Breast epithelium (tissue), 4 donors: ENCODE measurements around the gene GSX2. TPM values are rescaled to one million over a fixed set of nuclear protein-coding genes. Genes with fewer than 3 reads are reported as not detected.

Source experiments
- DNase-seq, 2 donors: peaks; one replicate each; pipeline ENCODE4 v3.0.0-alpha.2; 2019; ENCODE audit warnings: low spot score in 2 of 2
- H3K27ac ChIP-seq, 2 donors: fragments of 200-600 bp; sonication (generic) in 1 of 2; one replicate each; pipeline ENCODE4 v1.5.1; 2016 to 2019; ENCODE audit warnings: mild to moderate bottlenecking in 1 of 2
- H3K27me3 ChIP-seq, 2 donors: fragments of 200-600 bp; sonication (generic) in 1 of 2; one replicate each; pipeline versions ENCODE4 v1.5.1 to v1.6.0; 2017 to 2019; ENCODE audit warnings: control low read depth in 1 of 2, mild to moderate bottlenecking in 1 of 2
- H3K36me3 ChIP-seq: fragments of 200-600 bp; one replicate; pipeline ENCODE4 v1.5.1; 2019
- H3K4me1 ChIP-seq, 2 donors: fragments of 200-600 bp; sonication (generic); one replicate each; pipeline ENCODE4 v1.5.1; 2016 to 2019; ENCODE audit warnings: control low read depth in 1 of 2
- H3K4me3 ChIP-seq, 3 donors: fragments of 200-600 bp; sonication (generic); 1 replicate in 2 of 3; 2 replicates in 1 of 3; pipeline ENCODE4 v1.5.1; 2016 to 2019; ENCODE audit warnings: mild to moderate bottlenecking in 3 of 3, moderate library complexity in 2 of 3
- H3K9me3 ChIP-seq, 2 donors: fragments of 200-600 bp; sonication (generic) in 1 of 2; one replicate each; pipeline ENCODE4 v1.5.1; 2016 to 2019; ENCODE audit warnings: control low read depth in 1 of 2
- POLR2A ChIP-seq: fragments of 450-650 bp; IDR thresholded peaks from one replicate; pipeline ENCODE4 v1.6.1; 2016; ENCODE audit warnings: antibody characterized with exemption, mild to moderate bottlenecking, moderate library complexity
- POLR2AphosphoS5 ChIP-seq, 3 donors: sonication (generic); formaldehyde crosslinking; IDR thresholded peaks; one replicate each; pipeline ENCODE4 v1.6.1; 2017; ENCODE audit warnings: antibody characterized with exemption in 3 of 3
- intact Hi-C: fragments of 100-400 bp; cut with DNase I; formaldehyde crosslinking; loops from one replicate; pipeline ENCODE4 v1.15.1; 2023; ENCODE audit warnings: low total_unique reads
- total RNA-seq, 3 donors: library from RNA; depleted of rRNA; stranded (reverse); fragments of >200 nt; gene quantifications; one replicate each; pipeline ENCODE4 v1.1.0, GENCODE V29; 2016
- TF ChIP-seq, protein P1 (sequence below), 3 donors: fragments of 450-650 bp; IDR thresholded peaks; one replicate each; pipeline ENCODE4 v1.5.1; 2016 to 2017; ENCODE audit warnings: antibody characterized with exemption in 3 of 3, mild to moderate bottlenecking in 3 of 3, moderate library complexity in 3 of 3

GSX2 gene
- total RNA-seq, 3 donors from 2014 or later = not detected

DNA sequence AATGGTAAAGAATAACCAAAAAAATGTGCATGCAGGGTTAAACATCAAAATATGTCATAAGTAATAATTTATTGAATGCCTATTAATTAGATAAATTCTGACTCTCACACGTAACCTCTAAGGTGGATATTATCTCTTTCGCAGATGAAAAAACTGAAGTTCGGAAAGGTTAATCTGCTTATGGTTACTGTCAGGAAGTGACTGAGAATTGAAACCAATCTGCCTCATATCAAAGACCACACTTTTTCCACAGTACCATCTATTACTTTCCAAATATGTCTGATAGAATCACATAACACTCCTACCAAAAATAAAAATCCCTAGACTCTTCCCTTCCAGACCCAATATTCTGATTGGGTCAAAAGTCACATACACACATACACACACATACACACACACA is 41.8 kb upstream of the GSX2 start:
- H3K4me1 ChIP-seq = peaks cover 0 to 12% of the 10 kb centered on the region in 2 donors
- H3K27ac ChIP-seq = no peak overlapping the region
- intact Hi-C loops = no loop called here
- H3K36me3 ChIP-seq = no peaks in the 10 kb centered on the region
- TF ChIP-seq POLR2AphosphoS5 (IDR thresholded peaks at IDR 0.05) (no peak), POLR2A (no peak)
- TF ChIP-seq, protein P1, sequence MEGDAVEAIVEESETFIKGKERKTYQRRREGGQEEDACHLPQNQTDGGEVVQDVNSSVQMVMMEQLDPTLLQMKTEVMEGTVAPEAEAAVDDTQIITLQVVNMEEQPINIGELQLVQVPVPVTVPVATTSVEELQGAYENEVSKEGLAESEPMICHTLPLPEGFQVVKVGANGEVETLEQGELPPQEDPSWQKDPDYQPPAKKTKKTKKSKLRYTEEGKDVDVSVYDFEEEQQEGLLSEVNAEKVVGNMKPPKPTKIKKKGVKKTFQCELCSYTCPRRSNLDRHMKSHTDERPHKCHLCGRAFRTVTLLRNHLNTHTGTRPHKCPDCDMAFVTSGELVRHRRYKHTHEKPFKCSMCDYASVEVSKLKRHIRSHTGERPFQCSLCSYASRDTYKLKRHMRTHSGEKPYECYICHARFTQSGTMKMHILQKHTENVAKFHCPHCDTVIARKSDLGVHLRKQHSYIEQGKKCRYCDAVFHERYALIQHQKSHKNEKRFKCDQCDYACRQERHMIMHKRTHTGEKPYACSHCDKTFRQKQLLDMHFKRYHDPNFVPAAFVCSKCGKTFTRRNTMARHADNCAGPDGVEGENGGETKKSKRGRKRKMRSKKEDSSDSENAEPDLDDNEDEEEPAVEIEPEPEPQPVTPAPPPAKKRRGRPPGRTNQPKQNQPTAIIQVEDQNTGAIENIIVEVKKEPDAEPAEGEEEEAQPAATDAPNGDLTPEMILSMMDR (IDR thresholded peaks at IDR 0.05) = no peak
- DNase-seq = no peak
- H3K9me3 ChIP-seq = no peaks in the 10 kb centered on the region
- H3K4me3 ChIP-seq = no peak overlapping the region
- no peaks in the 10 kb centered on the region for H3K27me3 ChIP-seq

- DNase-seq = no peak
- H3K4me1 ChIP-seq = peaks cover 0 to 12% of the 10 kb centered on the region in 2 donors
- intact Hi-C loops = no loop called here
- peak overlapping the region in 1 of 2 donors; percentile 34 for H3K27ac ChIP-seq
- TF ChIP-seq, protein P1 (IDR thresholded peaks at IDR 0.05) = no peak
- TF ChIP-seq POLR2A = no peak
- H3K9me3 ChIP-seq = no peaks in the 10 kb centered on the region
- H3K27me3 ChIP-seq = no peaks in the 10 kb centered on the region
- no peaks in the 10 kb centered on the region for H3K36me3 ChIP-seq
- peak overlapping the region in 1 of 3 donors; percentile 99 for H3K4me3 ChIP-seq
Observed at GRCh38 chr4:54060116-54060515, 39.8 kb upstream of the GSX2 start.

DNA sequence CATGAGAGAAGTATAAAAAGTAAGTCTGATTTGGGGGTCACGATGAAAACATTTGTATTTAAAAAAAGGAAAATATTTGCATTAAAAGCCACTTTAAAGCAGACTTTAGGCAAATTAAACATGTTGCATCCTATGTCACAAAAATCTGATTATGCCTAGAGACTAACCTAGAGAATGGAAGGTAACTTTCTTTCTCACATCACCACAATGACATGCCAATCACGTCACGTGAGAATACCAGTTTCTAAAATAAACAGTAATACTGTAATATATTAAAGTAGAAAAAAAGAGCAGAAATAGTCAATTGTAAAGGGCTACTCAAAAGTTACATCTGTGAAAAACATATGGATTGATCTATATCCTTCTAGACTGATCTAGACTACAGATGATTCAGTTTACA is 38.9 kb upstream of the GSX2 start:
- TF ChIP-seq, protein P1 (IDR thresholded peaks at IDR 0.05) = no peak
- no peak for TF ChIP-seq POLR2AphosphoS5 (IDR thresholded peaks at IDR 0.05)
- no peak for TF ChIP-seq POLR2A
- no peaks in the 10 kb centered on the region for H3K9me3 ChIP-seq
- H3K4me3 ChIP-seq = peak overlapping the region in 2 of 3 donors; percentile 85 to 99
- H3K27ac ChIP-seq = peak overlapping the region in 1 of 2 donors; percentile 98
- H3K4me1 ChIP-seq = peaks cover 7 to 20% of the 10 kb centered on the region in 2 donors
- intact Hi-C loops = no loop called here
- no peaks in the 10 kb centered on the region for H3K27me3 ChIP-seq
- H3K36me3 ChIP-seq = no peaks in the 10 kb centered on the region
- no peak for DNase-seq

GRCh38 chr4:54061873-54062272 is 38.1 kb upstream of the GSX2 start:
- intact Hi-C loops = no loop called here
- no peaks in the 10 kb centered on the region for H3K27me3 ChIP-seq
- H3K27ac ChIP-seq = peak overlapping the region in 1 of 2 donors; percentile 98
- H3K4me3 ChIP-seq = peak overlapping the region; percentile 85 to 99 (median 98)
- H3K36me3 ChIP-seq = no peaks in the 10 kb centered on the region
- H3K9me3 ChIP-seq = no peaks in the 10 kb centered on the region
- H3K4me1 ChIP-seq = peaks cover 7 to 16% of the 10 kb centered on the region in 2 donors
- no peak for DNase-seq
- TF ChIP-seq POLR2A (no peak), POLR2AphosphoS5 (IDR thresholded peaks at IDR 0.05) (no peak)
- TF ChIP-seq, protein P1 (IDR thresholded peaks at IDR 0.05) = no peak

DNA sequence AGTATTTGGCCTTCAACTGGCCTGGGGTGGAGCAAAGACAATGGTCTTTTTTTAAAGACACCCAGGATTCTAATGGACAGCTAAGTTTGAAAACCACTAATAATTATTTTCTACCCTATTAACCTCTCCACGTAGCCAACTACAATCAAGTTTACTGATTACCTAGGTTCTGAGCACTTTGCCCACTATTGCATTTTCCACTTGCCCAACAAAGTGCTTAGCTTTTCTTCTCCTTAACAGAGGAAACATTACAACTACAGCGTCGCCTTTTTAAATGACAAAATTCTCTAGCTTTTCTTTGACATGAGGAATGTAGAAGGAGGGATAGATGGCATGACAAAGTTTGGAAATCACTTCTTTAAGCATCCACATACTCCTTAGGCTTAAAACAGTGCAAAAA is 37.6 kb upstream of the GSX2 start:
- H3K36me3 ChIP-seq = no peaks in the 10 kb centered on the region
- no peaks in the 10 kb centered on the region for H3K9me3 ChIP-seq
- peak overlapping the region; percentile 85 to 99 (median 98) for H3K4me3 ChIP-seq
- no peak for DNase-seq
- peaks cover 7 to 11% of the 10 kb centered on the region in 2 donors for H3K4me1 ChIP-seq
- H3K27ac ChIP-seq = peak overlapping the region; percentile 98 to 99
- intact Hi-C loops = no loop called here
- no peaks in the 10 kb centered on the region for H3K27me3 ChIP-seq
- TF ChIP-seq, protein P1 (IDR thresholded peaks at IDR 0.05) = no peak
- TF ChIP-seq POLR2A (no peak), POLR2AphosphoS5 (IDR thresholded peaks at IDR 0.05) (no peak)
